Endothelial cell (in vitro differentiated cells): Measurements from ENCODE around the gene PJVK. TPM values are rescaled to one million over a fixed set of nuclear protein-coding genes. Genes with fewer than 3 reads are reported as not detected.

Source experiments
- DNase-seq: peaks from one replicate; pipeline ENCODE4 v3.0.0; 2021; ENCODE audit warnings: low spot score
- H3K27ac Mint-ChIP-seq: one replicate; pipeline ENCODE4 v1.8.0; 2021; ENCODE audit warnings: mixed read lengths, inconsistent platforms; ENCODE audit not compliant: unreplicated experiment
- H3K27me3 Mint-ChIP-seq: one replicate; pipeline ENCODE4 v1.8.0; 2021; ENCODE audit warnings: mild to moderate bottlenecking, moderate library complexity, mixed read lengths, inconsistent platforms; ENCODE audit not compliant: unreplicated experiment
- H3K36me3 Mint-ChIP-seq: one replicate; pipeline ENCODE4 v1.8.0; 2021; ENCODE audit warnings: mild to moderate bottlenecking, low read depth, mixed read lengths, inconsistent platforms; ENCODE audit not compliant: unreplicated experiment
- H3K4me1 Mint-ChIP-seq: one replicate; pipeline ENCODE4 v1.8.0; 2021; ENCODE audit warnings: mild to moderate bottlenecking, mixed read lengths, inconsistent platforms; ENCODE audit not compliant: unreplicated experiment
- H3K4me3 Mint-ChIP-seq: one replicate; pipeline ENCODE4 v1.8.0; 2021; ENCODE audit warnings: mild to moderate bottlenecking, mixed read lengths, inconsistent platforms; ENCODE audit not compliant: unreplicated experiment
- H3K9me3 Mint-ChIP-seq: one replicate; pipeline ENCODE4 v1.8.0; 2021; ENCODE audit warnings: mixed read lengths, inconsistent platforms; ENCODE audit not compliant: unreplicated experiment
- CTCF ChIP-seq: fragments of 200-600 bp; sonication (generic); IDR thresholded peaks from one replicate; pipeline ENCODE4 v1.5.0; 2021; ENCODE audit warnings: antibody characterized with exemption; ENCODE audit not compliant: unreplicated experiment
- long read RNA-seq: library from polyadenylated mRNA; unstranded; transcript quantifications from one replicate; pipeline ENCODE4 v2.0.0, GENCODE V29; 2020; ENCODE audit not compliant: unreplicated experiment
- total RNA-seq: library from RNA; stranded (reverse); fragmentation: NEBNext Ultra II Directional; extraction: Animal tissue kit (Norgen Biotek cat#: 25700); gene quantifications from one replicate; pipeline ENCODE4 v1.2.1, GENCODE V29; 2021; ENCODE audit not compliant: unreplicated experiment

PJVK gene, protein sequence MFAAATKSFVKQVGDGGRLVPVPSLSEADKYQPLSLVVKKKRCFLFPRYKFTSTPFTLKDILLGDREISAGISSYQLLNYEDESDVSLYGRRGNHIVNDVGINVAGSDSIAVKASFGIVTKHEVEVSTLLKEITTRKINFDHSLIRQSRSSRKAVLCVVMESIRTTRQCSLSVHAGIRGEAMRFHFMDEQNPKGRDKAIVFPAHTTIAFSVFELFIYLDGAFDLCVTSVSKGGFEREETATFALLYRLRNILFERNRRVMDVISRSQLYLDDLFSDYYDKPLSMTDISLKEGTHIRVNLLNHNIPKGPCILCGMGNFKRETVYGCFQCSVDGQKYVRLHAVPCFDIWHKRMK
- total RNA-seq, result 3.7 TPM
- long read RNA-seq, result 0 reads

- H3K27ac Mint-ChIP-seq, result peak within 1 kb of the TSS; percentile 100
- no peak for TF ChIP-seq CTCF
- peaks cover 6% of the 10 kb centered on the region for H3K27me3 Mint-ChIP-seq
- DNase-seq, result peak; percentile 100
- H3K4me1 Mint-ChIP-seq, result peaks cover 13% of the 10 kb centered on the region
- no peaks in the 10 kb centered on the region for H3K9me3 Mint-ChIP-seq
- peaks cover 8% of the 10 kb centered on the region for H3K36me3 Mint-ChIP-seq
- peak within 1 kb of the TSS; percentile 92 for H3K4me3 Mint-ChIP-seq
These were observed at the start of gene PJVK, which contains the start of gene PRKRA for GRCh38 chr2:178450774-178451525. Gene PJVK (plus strand): TSS chr2:178451378. CDS start chr2:178453410, 2,032 bp downstream. Gene PRKRA (minus strand): TSS chr2:178451175. CDS start chr2:178451030, 145 bp downstream.

DNA sequence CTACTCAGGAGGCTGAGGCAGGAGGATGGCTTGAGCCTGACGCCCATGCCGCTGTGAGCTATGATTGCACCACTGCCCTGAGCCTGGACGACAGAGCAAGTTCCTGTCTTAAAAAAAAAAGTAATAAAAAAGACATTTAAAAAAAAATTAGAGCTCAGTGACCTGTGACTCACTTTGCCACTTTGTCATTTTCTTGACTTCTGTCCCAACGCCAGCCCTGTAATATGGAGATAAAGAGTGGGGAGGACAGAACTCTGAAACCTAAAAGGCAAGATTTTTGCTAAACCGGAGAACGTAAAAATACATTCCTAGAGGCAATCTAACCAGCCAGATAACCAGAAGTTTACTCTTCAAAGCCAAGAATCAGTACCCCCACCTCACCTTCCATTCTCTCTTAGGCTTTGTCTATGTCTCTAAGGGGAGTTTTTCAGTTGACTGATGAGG, 49.2 kb upstream of the PJVK start:
- TF ChIP-seq CTCF, result no peak
- DNase-seq, result no peak
- H3K27me3 Mint-ChIP-seq, result no peaks in the 10 kb centered on the region
- H3K27ac Mint-ChIP-seq, result no peak overlapping the region
- no peaks in the 10 kb centered on the region for H3K4me1 Mint-ChIP-seq
- H3K36me3 Mint-ChIP-seq, result no peaks in the 10 kb centered on the region
- H3K9me3 Mint-ChIP-seq, result no peaks in the 10 kb centered on the region
- H3K4me3 Mint-ChIP-seq, result no peak overlapping the region

GRCh38 chr2:178403671-178404306, 47.4 kb upstream of the PJVK start:
- TF ChIP-seq CTCF, result no peak
- no peaks in the 10 kb centered on the region for H3K36me3 Mint-ChIP-seq

DNA sequence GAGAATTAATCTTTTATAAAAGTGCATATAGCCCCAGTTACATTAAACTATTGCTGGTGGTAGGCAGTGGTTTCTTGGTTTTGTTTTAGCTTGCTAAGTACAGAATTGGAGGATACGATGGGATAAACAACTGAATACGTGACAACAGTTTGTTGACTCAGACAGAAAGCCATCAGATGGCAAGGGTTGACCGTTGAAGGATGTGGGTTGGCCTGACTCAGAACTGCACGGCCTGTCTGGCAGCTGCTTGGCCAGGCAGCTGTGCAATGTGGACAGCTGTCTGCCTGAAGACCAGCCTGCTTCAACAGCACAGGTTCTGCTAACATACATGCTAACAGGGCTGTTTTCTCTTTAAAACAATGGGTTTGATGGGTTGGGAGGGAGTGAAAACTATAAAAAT, 46.8 kb upstream of the PJVK start:
- H3K9me3 Mint-ChIP-seq, result no peaks in the 10 kb centered on the region
- H3K27ac Mint-ChIP-seq, result no peak overlapping the region
- TF ChIP-seq CTCF, result no peak
- no peak for DNase-seq
- H3K4me1 Mint-ChIP-seq, result no peaks in the 10 kb centered on the region
- H3K27me3 Mint-ChIP-seq, result no peaks in the 10 kb centered on the region
- no peak overlapping the region for H3K4me3 Mint-ChIP-seq
- no peaks in the 10 kb centered on the region for H3K36me3 Mint-ChIP-seq

More at GRCh38 chr2:178403671-178404306, 47.4 kb upstream of the PJVK start:
- H3K27ac Mint-ChIP-seq, result no peak overlapping the region
- no peaks in the 10 kb centered on the region for H3K9me3 Mint-ChIP-seq
- H3K4me1 Mint-ChIP-seq, result no peaks in the 10 kb centered on the region
- H3K27me3 Mint-ChIP-seq, result no peaks in the 10 kb centered on the region
- H3K4me3 Mint-ChIP-seq, result no peak overlapping the region
- DNase-seq, result no peak
